T47D (cell line): ENCODE measurements around the gene WASHC4.

Experiments
- DNase-seq, 2 experiments: peaks; one replicate each; pipeline versions ENCODE4 v3.0.0 to v3.0.0-alpha.2; 2011 to 2012; ENCODE audit warnings: low read depth in 1 of 2, low spot score in 1 of 2
- JUND ChIP-seq: IDR thresholded peaks from 2 replicates; pipeline ENCODE4 v1.6.1; 2012; ENCODE audit warnings: low read depth
- in situ Hi-C: cut with HindIII; loops from 2 replicates; pipeline ENCODE4 v1.10.0; 2016; ENCODE audit warnings: low sequenced_read_pairs, low pct_unique_long_range_greater_than_20kb

Gene WASHC4

DNA sequence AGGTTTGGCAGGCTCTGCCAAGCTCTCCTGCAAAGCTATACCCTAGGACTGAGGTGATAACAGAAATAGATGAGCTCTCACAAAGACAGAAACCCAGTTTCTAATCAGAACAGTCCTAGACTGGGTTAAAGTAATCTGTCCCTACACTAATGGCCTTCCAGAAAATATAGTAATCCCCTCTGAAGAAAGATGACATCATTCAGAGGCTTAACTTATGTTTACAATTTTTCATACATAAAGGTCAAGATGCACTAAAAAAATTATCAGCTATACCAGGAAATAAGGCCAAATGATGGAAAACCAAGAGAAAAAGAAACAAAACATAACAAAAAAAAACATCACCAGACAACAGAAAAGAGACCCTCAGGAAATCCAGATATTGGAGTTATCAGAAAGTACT, 4.9 kb upstream of the WASHC4 start:
- no peak for TF ChIP-seq JUND
- no peak for DNase-seq
- in situ Hi-C loops = no loop called here

DNA sequence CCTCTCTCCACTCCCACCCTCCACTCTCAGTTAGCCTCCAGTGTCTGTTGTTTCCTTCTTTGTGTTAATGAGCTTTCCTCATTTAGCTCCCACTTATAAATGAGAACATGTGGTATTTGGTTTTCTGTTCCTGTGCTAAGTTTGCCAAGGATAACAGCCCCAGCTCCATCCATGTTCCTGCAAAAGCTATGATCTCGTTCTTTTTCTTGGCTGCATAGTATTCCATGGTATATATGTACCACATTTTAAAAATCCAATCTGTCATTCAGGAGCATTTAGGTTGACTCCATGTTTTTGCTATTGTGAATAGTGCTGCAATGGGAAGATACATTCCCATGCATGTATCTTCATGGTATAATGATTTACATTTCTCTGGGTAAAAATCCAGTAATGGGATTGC, 2.8 kb upstream of the WASHC4 start:
- in situ Hi-C loops = no loop called here
- no peak for TF ChIP-seq JUND
- DNase-seq = no peak

DNA sequence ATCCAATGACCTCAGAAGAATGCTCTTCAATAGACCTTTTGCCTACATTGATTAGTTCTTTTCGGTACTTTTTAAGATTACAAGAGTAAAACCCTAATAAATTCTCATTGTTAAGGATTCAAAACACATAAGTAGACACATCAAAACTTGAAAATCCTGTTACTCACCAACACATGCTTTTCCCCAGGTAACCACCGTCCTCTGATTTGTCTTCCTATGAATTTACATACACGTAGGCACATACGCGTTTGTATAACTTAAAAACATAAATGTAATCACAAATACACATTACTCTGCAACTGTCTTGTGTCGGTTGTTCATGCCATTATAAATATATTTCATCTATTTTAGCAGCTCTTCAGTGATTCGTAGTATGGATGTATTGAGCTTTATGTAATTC, 910 bp upstream of the WASHC4 start:
- in situ Hi-C loops = no loop called here
- peak in 1 of 2 experiments; percentile 54 for DNase-seq
- no peak for TF ChIP-seq JUND

DNA sequence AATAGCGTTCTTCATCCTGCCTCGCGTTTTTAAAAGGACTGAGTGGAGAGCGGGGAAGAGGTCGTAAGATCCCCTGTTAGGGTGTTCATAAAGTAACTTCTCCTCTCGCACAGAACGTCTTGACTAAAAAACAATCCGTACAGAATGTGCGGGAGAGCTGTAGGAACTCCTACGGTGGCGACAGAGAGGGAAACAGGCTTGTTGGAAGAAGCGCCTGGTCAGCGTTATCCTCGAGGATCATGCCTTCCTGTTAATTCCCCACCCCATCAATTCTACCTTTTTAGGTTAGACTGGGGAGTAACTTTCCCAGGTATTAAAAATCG, 399 bp upstream of the WASHC4 start:
- in situ Hi-C loops = no loop called here
- no peak for DNase-seq
- TF ChIP-seq JUND = no peak

DNA sequence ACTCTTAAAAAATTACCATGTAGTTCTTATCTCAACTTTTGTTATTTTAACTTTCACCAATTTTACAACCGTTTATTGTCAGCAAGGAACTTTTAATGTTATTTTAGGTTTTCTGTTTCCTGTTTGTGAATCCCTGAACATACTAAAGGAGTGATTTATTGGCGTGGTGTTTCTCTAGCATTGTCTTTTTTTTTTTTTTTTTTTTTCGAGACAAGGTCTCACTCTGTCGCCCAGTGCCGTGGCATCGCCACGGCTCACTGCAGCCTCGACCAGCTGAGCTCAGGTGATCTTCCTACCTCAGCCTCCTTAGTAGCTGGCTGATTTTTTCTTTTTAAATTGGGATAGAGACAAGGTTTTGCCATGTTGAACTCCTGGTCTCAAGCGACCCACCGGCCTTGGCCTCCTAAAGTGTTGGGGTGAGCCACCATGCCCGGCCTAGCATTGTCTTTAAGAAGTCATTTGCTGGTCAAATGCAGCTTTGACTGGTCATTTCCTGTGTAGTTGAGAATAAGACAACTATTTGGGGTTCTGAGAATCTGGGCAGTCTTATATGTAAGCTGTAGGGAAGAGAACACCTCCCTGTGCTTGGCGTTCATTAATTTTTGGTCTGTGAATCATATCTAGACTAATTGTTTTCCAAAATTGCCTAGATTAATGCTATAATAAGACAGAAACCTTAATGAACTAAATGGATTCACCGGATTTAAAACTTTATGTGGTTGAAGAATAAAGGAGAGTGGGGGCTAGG, 2.1 kb downstream of the WASHC4 start:
- DNase-seq = no peak
- TF ChIP-seq JUND = no peak

DNA sequence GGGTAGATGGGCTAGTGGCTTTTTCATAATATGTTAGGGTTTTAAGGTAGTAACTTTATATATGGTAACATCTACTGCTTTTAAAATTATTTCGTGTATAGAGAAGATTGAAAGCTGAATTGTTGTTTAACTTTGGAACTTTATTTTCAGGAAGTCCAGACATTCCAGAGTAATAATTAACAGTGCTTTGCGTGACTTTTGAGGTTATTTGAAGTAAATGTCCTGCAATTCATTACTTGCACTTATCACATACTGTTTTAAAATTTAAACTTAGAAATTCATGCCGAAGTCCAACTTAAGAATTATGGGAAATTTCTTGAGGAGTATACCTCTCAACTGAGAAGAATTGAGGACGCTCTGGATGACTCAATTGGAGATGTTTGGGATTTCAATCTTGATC, 3.3 kb downstream of the WASHC4 start:
- in situ Hi-C loops = no loop called here
- TF ChIP-seq JUND = no peak
- no peak for DNase-seq

More for the DNA sequence above, 2.1 kb downstream of the WASHC4 start:
- in situ Hi-C loops = no loop called here

DNA sequence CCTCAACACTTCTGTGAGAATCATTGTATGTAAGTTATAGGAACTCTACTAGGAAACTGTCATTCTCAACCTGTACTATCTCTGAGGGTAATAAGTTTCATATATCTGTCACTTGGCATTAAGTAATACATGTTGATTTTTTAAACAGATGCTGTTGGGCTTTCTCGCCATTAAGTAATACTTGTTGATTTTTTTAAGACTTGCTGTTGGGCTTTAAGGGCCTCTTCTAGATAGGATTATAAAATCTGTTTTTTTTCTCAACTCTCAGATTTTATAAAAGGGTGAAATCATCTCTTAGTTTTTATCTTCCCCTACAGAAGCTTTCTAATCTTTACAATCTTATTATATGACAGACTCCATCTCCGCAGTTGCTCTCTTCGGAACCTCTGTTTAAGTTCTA, 5.6 kb downstream of the WASHC4 start:
- TF ChIP-seq JUND = no peak
- in situ Hi-C loops = no loop called here
- DNase-seq = no peak

DNA sequence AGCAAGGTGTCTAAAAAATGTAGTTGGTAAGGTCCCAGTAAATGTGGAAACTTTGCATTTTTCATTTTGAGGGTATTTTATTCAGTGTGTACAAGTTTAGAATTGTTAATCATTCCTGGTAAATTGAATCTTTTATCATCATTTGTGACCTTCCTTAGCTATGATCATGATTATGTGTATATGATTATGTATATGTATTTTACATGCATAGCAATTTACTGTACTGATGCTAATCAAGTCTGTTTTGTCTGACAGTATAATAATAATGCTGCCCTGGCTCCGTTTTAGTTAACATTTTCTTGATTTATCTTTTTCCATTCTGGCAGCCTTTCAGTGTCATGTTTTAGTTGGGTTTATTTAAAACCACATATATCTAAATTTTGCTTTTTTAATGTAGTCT, 9.4 kb downstream of the WASHC4 start:
- no peak for DNase-seq
- TF ChIP-seq JUND = no peak
- in situ Hi-C loops = no loop called here

DNA sequence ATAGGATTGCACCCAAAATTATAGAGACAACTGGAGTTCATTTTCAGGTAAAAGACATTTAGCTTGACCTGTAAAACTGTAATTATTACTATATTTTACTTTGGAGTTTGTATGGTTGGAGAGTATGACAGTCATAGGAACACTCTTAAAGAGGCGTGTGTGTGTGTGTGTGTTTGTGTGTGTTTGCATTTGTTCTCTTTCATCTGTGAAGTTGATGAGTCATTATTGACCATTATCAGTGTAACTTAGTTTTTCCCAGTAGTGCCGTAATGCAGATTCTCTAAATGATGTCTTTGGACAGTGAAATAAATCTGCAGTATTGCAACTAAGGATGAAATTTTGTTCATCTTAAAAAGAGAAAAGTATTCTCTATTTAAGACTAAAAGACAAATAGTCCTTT, 13.0 kb downstream of the WASHC4 start:
- in situ Hi-C loops = no loop called here
- DNase-seq = no peak
- no peak for TF ChIP-seq JUND

DNA sequence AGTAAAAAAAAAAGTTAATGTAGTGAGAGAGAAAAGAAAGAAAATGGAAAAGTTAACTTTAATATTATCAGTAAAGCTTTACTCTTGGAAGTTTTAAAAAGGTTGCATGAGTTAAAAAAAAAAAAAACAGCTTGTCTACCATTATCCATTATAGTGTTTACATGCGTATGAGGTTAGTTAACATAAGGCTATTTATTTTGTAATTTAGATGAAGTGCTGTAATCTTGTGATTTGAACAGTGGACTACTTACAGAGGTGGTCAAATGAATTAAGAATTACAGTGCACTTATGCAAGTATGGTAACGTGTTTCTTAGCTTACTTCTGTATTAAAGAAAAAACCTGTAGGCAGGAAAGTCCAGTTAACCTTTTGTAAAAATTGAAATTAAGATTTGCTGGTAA, 30.7 kb downstream of the WASHC4 start:
- in situ Hi-C loops = no loop called here
- TF ChIP-seq JUND = no peak
- DNase-seq = no peak

DNA sequence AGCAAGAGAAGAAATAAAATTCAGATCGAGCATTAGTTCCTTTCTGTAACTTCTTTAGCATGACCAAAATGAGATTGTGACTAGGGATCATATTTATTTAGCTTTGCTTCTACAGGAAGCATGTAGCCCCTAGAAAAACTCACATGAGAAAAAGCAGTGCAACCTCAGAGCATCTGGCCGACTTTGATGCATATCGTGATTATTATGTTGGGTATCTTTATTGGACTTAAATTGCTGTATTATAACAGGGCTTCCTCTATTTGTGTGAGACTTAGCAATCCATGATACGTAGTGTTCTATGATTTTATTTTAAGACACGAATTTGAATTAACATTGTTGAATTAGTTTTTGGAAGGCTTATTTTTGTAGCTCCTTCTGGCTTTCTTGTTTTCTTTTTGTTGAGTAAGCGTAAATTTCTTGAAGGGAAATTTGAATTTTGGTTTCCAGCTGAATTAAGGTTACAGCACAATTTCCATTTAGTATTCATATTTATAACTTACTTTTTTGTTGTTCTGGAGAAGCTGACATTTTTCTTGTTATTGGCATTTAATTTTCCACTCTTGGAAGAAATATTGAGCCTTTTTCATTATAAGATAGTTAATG, 33.9 kb downstream of the WASHC4 start:
- no peak for DNase-seq
- no peak for TF ChIP-seq JUND
- in situ Hi-C loops = no loop called here

DNA sequence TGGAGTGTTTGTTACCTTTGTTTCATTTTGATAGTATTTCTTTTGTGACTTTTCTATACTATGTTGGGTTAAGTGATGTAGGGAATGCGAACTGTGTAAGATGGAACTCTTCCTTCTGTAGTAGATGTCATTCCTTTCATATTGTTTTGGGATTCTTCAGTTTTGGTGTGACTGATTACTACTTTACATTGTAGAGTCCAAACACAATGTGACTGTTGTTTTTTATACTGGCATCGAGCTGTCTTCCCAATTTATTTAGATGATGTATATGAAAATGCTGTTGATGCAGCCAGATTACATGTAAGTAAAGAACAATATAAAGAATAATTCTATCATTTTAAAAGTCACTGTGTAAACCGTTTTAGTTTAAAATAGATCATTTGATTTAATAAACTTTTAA, 34.7 kb downstream of the WASHC4 start:
- DNase-seq = no peak
- no peak for TF ChIP-seq JUND
- in situ Hi-C loops = no loop called here

DNA sequence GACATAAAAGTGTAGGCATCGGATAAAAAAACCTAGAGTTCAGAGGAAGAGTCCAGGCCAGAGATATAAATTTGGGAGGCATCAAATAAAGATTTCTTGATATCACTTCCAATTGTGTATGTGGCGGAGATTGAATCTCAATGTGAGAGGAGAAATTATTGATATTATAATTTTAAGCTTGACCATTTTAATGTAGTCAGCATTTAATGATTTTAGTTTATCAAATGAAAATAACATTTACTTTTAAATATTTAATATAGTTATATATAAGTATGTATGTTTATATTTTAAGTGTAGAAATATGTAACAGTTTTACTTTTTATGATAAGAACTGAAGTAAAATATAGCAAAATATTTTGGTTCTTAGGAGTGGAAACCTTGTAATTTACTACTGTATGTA, 48.7 kb downstream of the WASHC4 start:
- no peak for DNase-seq
- in situ Hi-C loops = no loop called here
- TF ChIP-seq JUND = no peak

DNA sequence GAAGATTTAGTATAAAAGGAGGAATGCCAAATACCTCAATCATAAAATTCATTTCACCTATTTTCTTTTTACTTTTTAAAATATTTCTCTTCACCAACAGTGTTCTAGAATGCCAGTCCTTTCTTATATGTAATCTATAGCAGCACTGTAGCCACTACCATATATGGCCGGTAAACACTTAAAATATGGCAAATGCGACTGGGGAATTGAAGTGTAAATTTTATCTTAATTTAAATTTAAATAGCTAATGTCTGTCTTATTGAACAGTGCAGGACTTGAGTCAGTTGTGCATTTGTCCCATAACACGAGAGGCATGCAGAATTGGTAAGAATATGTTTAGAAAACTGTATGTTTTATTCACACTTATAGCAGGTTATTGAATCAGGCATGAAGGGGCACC, 50.1 kb downstream of the WASHC4 start:
- DNase-seq = no peak
- TF ChIP-seq JUND = no peak
- in situ Hi-C loops = no loop called here

DNA sequence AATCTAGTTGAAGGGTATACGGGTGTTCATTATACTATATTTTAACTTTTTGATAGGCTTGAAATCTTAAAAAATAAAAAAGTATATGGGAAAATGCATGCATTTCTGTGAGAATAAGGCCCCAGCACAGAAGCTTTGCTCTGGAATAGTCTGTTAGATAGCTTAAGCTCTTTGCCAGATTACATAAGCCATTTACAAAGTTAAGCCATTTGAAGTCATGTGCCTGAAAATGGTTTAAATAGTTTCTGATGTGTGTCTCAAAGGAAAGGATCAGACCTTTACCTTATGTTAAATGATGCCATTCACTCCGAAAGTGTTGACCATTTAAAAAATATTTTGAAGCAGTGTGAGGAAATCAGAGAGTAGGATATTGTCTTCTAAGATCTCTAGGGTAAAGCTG, 51.3 kb downstream of the WASHC4 start:
- TF ChIP-seq JUND = no peak
- in situ Hi-C loops = no loop called here
- no peak for DNase-seq
